OCI-LY3 (cell line): ENCODE results near the gene DOC2A.

Experiments
- H2AFZ ChIP-seq: fragments of 200-600, 300-600 bp; shearing (Covaris generic); 2 replicates; pipeline ENCODE4 v1.6.0; 2014; ENCODE audit warnings: antibody characterized with exemption, low read depth, low read length
- H3K27ac ChIP-seq: fragments of 200-600, 300-600 bp; sonication (generic); 2 replicates; pipeline ENCODE4 v1.5.1; 2014; ENCODE audit warnings: mild to moderate bottlenecking, low read length, moderate library complexity, mixed read lengths
- H3K27me3 ChIP-seq: fragments of 200-600, 300-600 bp; sonication (generic); 2 replicates; pipeline ENCODE4 v1.6.1; 2014; ENCODE audit warnings: low read depth, low read length, mixed read lengths
- H3K36me3 ChIP-seq: fragments of 200-600, 300-600 bp; sonication (generic); replicated peaks from 2 replicates; pipeline ENCODE3; 2014; ENCODE audit warnings: low read depth, low read length, mixed read lengths
- H3K4me1 ChIP-seq: fragments of 300-600, 200-600 bp; sonication (generic); 2 replicates; pipeline ENCODE4 v1.6.1; 2014; ENCODE audit warnings: low read length, mixed read lengths
- H3K4me2 ChIP-seq: fragments of 200-600, 300-600 bp; sonication (generic); 2 replicates; pipeline ENCODE4 v1.6.1; 2014; ENCODE audit warnings: low read length, mixed read lengths
- H3K4me3 ChIP-seq: fragments of 300-600, 200-600 bp; sonication (generic); 2 replicates; pipeline ENCODE4 v1.5.1; 2014; ENCODE audit warnings: antibody characterized with exemption, mild to moderate bottlenecking, low read length, moderate library complexity
- H3K79me2 ChIP-seq: fragments of 300-600, 200-600 bp; shearing (Covaris generic); 2 replicates; pipeline ENCODE4 v1.6.1; 2014; ENCODE audit warnings: mild to moderate bottlenecking, low read length, mixed read lengths
- H3K9ac ChIP-seq: fragments of 300-600, 200-600 bp; shearing (Covaris generic); 2 replicates; pipeline ENCODE4 v1.6.0; 2014; ENCODE audit warnings: mild to moderate bottlenecking, low read length, moderate library complexity
- H3K9me3 ChIP-seq: fragments of 200-600, 300-600 bp; shearing (Covaris generic); 2 replicates; pipeline ENCODE4 v1.6.1; 2014; ENCODE audit warnings: low read length, mixed read lengths; ENCODE audit not compliant: insufficient read depth
- H4K20me1 ChIP-seq: fragments of 200-600, 300-600 bp; sonication (generic); 2 replicates; pipeline ENCODE4 v1.6.1; 2016; ENCODE audit warnings: low read length, mixed read lengths; ENCODE audit not compliant: insufficient read depth
- EZH2phosphoT487 ChIP-seq: fragments of 200-600 bp; shearing (Covaris generic); IDR thresholded peaks from 2 replicates; pipeline ENCODE4 v1.6.1; 2018; ENCODE audit warnings: antibody characterized with exemption, mixed run types, low read depth
- TF ChIP-seq, protein P1 (sequence below): fragments of 200-600, 300-600 bp; sonication (generic); IDR thresholded peaks from 2 replicates; pipeline ENCODE4 v1.5.1; 2014; ENCODE audit warnings: antibody characterized with exemption, low read length, low read depth

The DOC2A gene

DNA sequence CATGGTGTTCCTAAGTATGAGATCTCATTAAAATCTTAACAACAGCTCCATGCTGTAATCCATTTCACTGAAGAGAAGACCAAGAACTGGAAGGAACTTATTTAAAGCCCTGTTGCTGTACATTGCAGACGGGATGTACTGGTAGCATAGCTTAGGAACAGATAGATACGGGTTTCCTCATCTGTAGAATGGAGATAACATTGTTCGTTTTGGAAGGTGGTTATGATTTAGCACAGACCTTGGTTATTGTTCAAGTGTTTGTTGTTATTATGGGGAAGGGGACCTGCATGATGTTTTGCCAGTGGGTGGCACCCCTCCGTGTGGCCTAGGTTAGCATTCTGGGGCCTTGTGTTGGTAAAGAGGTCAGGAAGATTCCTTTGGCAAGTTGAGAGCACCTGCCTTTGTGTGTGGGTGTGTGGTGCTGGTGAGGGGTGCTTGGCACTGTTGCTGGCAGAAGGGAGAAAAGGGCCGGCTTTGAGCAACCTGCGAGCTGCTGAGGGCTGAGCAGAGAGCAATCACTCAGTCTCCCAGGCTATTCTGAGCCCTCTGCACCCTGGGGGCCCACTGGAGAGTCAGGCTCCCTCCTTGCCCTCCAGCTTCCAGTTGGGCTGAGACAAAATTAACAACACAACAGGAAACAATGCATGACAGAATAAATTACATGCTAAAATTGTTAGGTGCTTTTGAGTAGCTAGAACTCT lies 34.9 kb downstream of the DOC2A start:
- Histone ChIP-seq H3K9me3 (no peaks in the 10 kb centered on the region), H3K4me3 (peak overlapping the region; percentile 98; the same call in 1 of the 2 replicates), H3K27me3 (no peaks in the 10 kb centered on the region), H2AFZ (no peak overlapping the region), H3K27ac (no peak overlapping the region), H3K36me3 (peaks cover 24% of the 10 kb centered on the region), H3K4me2 (peak overlapping the region; percentile 99), H3K4me1 (peaks cover 22% of the 10 kb centered on the region), H3K9ac (no peak overlapping the region; the same call in 1 of the 2 replicates), H4K20me1 (peaks cover 25% of the 10 kb centered on the region; the same call in 1 of the 2 replicates), H3K79me2 (peaks cover 40% of the 10 kb centered on the region)
- TF ChIP-seq, protein P1, sequence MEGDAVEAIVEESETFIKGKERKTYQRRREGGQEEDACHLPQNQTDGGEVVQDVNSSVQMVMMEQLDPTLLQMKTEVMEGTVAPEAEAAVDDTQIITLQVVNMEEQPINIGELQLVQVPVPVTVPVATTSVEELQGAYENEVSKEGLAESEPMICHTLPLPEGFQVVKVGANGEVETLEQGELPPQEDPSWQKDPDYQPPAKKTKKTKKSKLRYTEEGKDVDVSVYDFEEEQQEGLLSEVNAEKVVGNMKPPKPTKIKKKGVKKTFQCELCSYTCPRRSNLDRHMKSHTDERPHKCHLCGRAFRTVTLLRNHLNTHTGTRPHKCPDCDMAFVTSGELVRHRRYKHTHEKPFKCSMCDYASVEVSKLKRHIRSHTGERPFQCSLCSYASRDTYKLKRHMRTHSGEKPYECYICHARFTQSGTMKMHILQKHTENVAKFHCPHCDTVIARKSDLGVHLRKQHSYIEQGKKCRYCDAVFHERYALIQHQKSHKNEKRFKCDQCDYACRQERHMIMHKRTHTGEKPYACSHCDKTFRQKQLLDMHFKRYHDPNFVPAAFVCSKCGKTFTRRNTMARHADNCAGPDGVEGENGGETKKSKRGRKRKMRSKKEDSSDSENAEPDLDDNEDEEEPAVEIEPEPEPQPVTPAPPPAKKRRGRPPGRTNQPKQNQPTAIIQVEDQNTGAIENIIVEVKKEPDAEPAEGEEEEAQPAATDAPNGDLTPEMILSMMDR, result no peak
- no peak for TF ChIP-seq EZH2phosphoT487

DNA sequence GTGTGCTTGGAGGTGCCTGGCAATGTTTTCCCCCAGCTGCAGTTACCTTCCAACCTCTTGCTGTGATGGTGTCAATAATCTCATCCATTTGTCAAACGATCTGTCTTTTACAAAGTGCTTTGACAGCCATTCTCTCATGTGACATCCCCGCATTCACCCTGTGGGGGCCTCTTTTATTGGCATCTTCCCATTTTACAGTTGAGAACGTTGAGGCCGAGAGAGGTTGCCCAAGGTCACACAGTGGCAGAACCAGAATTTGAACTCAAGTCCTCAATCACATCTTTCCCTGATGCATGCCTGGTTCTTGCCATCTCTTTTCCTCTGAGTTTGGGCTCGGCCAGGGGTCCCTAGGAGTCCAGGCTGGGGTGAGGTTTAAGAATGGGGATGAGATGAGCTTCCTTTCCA lies 35.7 kb downstream of the DOC2A start:
- H4K20me1 ChIP-seq, result peaks cover 25% of the 10 kb centered on the region; the same call in 1 of the 2 replicates
- H3K4me3 ChIP-seq, result peak overlapping the region; percentile 98
- TF ChIP-seq EZH2phosphoT487, result no peak
- TF ChIP-seq, protein P1, result no peak
- peak overlapping the region; percentile 98 for H3K9ac ChIP-seq
- no peaks in the 10 kb centered on the region for H3K9me3 ChIP-seq
- H3K79me2 ChIP-seq, result peaks cover 40% of the 10 kb centered on the region
- peaks cover 23% of the 10 kb centered on the region for H3K36me3 ChIP-seq
- H3K4me1 ChIP-seq, result peaks cover 22% of the 10 kb centered on the region
- H3K27me3 ChIP-seq, result no peaks in the 10 kb centered on the region
- no peak overlapping the region for H2AFZ ChIP-seq
- peak overlapping the region; percentile 99 for H3K4me2 ChIP-seq
- no peak overlapping the region for H3K27ac ChIP-seq

DNA sequence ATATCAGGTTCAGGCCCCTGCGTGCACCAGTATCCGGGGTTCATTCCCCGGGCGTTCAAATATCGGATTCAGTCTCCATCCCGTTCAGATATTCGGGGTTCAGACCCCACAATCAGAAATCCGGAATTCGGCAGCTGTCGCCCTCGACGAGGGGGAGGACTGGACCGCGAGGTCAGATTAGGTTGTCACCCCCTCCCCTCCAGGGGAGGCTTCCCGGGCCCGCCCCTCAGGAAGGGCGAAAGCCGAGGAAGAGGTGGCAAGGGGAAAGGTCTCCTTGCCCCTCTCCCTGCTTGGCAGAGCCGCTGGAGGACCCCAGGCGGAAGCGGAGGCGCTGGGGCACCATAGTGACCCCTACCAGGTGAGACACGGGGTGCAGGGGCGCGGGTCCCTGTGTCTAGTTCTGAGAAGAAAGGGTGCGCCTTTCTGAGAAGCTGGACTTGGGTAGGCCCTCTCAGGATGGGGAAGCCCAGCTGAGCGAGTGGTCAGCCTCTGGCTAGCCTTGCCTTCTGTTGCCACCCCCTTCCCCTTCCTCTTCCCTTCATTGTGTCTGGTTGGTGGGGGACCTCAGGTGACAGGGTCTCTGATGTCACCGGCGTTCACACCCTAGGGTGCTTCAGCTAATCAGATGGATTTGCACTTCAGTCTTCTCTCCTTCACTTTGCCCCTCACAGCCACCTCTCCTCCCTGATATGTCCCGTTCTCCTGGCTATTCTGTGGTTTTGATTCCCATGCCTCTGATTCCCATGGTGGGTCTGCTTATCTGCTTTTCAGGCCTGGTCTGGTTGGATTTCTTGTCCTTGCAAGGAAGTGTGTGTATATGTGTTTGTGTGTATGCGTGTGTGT lies 36.3 kb downstream of the DOC2A start:
- TF ChIP-seq EZH2phosphoT487, result no peak
- TF ChIP-seq, protein P1, result no peak
- H3K4me1 ChIP-seq, result peaks cover 22% of the 10 kb centered on the region
- H3K79me2 ChIP-seq, result peaks cover 40% of the 10 kb centered on the region
- H4K20me1 ChIP-seq, result peaks cover 25% of the 10 kb centered on the region; the same call in 1 of the 2 replicates
- no peaks in the 10 kb centered on the region for H3K27me3 ChIP-seq
- H3K4me2 ChIP-seq, result peak overlapping the region; percentile 99
- H2AFZ ChIP-seq, result 0 out of 2 replicates have a peak overlapping the region, but pooled peaks have one; percentile 78
- peak overlapping the region; percentile 48 for H3K27ac ChIP-seq
- H3K4me3 ChIP-seq, result peak overlapping the region; percentile 98
- peak overlapping the region; percentile 98 for H3K9ac ChIP-seq
- H3K9me3 ChIP-seq, result no peaks in the 10 kb centered on the region
- H3K36me3 ChIP-seq, result peaks cover 17% of the 10 kb centered on the region
